Lung (tissue), 12 donors: ENCODE data around the gene XKRX. TPM values are rescaled to one million over a fixed set of nuclear protein-coding genes. Genes with fewer than 3 reads are reported as not detected.

ENCODE experiments used
- ATAC-seq: fragments of 200-7000 bp; cut with Tn5 transposase; one replicate; pipeline ENCODE4 v1.9.1; 2020; ENCODE audit warnings: moderate number of reproducible peaks; ENCODE audit not compliant: insufficient read depth, low FRiP score
- DNase-seq, 3 donors: peaks; one replicate each; pipeline ENCODE4 v3.0.0-alpha.2; 2013 to 2017
- H3K27ac ChIP-seq, 2 donors: one replicate each; pipeline ENCODE4 v1.5.1; 2013; ENCODE audit warnings: mild to moderate bottlenecking in 2 of 2, moderate library complexity in 2 of 2, control low read depth in 1 of 2, inconsistent platforms in 1 of 2, low read depth in 1 of 2, low read length in 1 of 2
- H3K27me3 ChIP-seq, 3 donors: one replicate each; pipeline ENCODE4 v1.5.1; 2013; ENCODE audit warnings: low read length in 2 of 3; ENCODE audit not compliant: control insufficient read depth in 3 of 3, insufficient read depth in 3 of 3
- H3K36me3 ChIP-seq, 4 donors: one replicate each; pipeline ENCODE4 v1.5.1; 2013; ENCODE audit warnings: low read length in 4 of 4, mild to moderate bottlenecking in 1 of 4, moderate library complexity in 1 of 4; ENCODE audit not compliant: control insufficient read depth in 4 of 4, insufficient read depth in 4 of 4
- H3K4me1 ChIP-seq, 5 donors: one replicate each; pipeline ENCODE4 v1.5.1; 2013; ENCODE audit warnings: low read length in 5 of 5, mild to moderate bottlenecking in 2 of 5, moderate library complexity in 1 of 5; ENCODE audit not compliant: control insufficient read depth in 5 of 5, insufficient read depth in 5 of 5
- H3K4me3 ChIP-seq: one replicate; pipeline ENCODE4 v1.5.1; 2013; ENCODE audit warnings: mild to moderate bottlenecking, control low read depth, moderate library complexity
- H3K9ac ChIP-seq, 2 donors: one replicate each; pipeline ENCODE4 v1.5.1; 2013; ENCODE audit warnings: low read length in 2 of 2, control low read depth in 1 of 2; ENCODE audit not compliant: insufficient read depth in 1 of 2
- H3K9me3 ChIP-seq, 4 donors: one replicate each; pipeline ENCODE4 v1.5.1; 2013; ENCODE audit warnings: low read length in 3 of 4, mild to moderate bottlenecking in 1 of 4, moderate library complexity in 1 of 4; ENCODE audit not compliant: control insufficient read depth in 4 of 4, insufficient read depth in 3 of 4
- WGBS, 2 donors: extraction: QIAGEN DNeasy Blood & Tissue Kit; methylation state at CpG; one replicate each; pipeline ENCODE4 v1.1.7; 2013; 5-methylcytosine and 5-hydroxymethylcytosine counted together
- polyA plus RNA-seq, 2 donors: library from polyadenylated mRNA; stranded (reverse); fragments of 200-250 nt; gene quantifications; one replicate each; pipeline ENCODE4 v1.2.1, GENCODE V29; 2013
- total RNA-seq, 2 donors: library from RNA; depleted of rRNA in 1 of 2; stranded (reverse); fragments of >200 nt in 1 of 2; gene quantifications; one replicate each; pipeline ENCODE4 v1.2.1, GENCODE V29; 2014 to 2021
- TF ChIP-seq, protein P1 (sequence below): IDR thresholded peaks from 2 replicates; pipeline ENCODE4 v1.5.1; 2012; ENCODE audit warnings: mild to moderate bottlenecking; ENCODE audit errors: control extremely low read depth, extremely low read depth
- donor health status: control.
- donor health status: control.
- donor health status: Bipolar disorder and iron deficiency.
- donor health status: healthy.
- donor health status: DM: yes; HTN: yes; CAD: no.

XKRX gene
- total and polyA plus RNA-seq, 4 donors, result 1.6 to 8.8 (median 4.9) TPM

- no peak overlapping the region for H3K27ac ChIP-seq
- DNase-seq (peak; percentile 7 to 30 (median 14)), ATAC-seq (no peak)
- WGBS, 2 donors, result 41 to 86% methylated on average over 1 of the region's 1 CpG
- H3K4me1 ChIP-seq, result peaks cover 0 to 3% (median 0%) of the 10 kb centered on the region in 5 donors
- H3K36me3 ChIP-seq, result no peaks in the 10 kb centered on the region
- H3K9me3 ChIP-seq, result no peaks in the 10 kb centered on the region
- no peak overlapping the region for H3K4me3 ChIP-seq
- H3K27me3 ChIP-seq, result peaks cover 0 to 4% (median 3%) of the 10 kb centered on the region in 3 donors
- no peak overlapping the region for H3K9ac ChIP-seq
- TF ChIP-seq, protein P1, sequence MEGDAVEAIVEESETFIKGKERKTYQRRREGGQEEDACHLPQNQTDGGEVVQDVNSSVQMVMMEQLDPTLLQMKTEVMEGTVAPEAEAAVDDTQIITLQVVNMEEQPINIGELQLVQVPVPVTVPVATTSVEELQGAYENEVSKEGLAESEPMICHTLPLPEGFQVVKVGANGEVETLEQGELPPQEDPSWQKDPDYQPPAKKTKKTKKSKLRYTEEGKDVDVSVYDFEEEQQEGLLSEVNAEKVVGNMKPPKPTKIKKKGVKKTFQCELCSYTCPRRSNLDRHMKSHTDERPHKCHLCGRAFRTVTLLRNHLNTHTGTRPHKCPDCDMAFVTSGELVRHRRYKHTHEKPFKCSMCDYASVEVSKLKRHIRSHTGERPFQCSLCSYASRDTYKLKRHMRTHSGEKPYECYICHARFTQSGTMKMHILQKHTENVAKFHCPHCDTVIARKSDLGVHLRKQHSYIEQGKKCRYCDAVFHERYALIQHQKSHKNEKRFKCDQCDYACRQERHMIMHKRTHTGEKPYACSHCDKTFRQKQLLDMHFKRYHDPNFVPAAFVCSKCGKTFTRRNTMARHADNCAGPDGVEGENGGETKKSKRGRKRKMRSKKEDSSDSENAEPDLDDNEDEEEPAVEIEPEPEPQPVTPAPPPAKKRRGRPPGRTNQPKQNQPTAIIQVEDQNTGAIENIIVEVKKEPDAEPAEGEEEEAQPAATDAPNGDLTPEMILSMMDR, result no peak
Observed at GRCh38 chrX:100911731-100912130, 17.0 kb downstream of the XKRX start.

DNA sequence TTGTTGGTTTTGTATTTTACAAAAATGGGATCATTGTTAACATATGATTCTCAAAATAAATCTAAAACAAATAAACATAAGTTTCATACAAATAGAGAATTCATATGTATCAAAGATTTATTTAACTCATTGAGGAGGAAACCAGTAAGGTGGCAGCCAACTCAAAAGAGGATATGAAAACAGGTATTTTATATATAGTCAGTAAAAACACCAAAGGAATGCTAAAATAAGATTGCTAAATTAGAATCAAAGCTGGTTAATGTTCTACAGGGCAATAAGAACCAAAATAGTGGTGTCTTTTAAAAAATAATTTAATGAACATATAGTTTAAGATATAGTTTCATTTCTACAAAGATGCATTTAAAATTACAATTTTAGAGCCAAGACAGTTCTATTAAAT is 23.1 kb downstream of the XKRX start:
- H3K36me3 ChIP-seq, result no peaks in the 10 kb centered on the region
- TF ChIP-seq, protein P1, result no peak
- H3K27ac ChIP-seq, result no peak overlapping the region
- no peaks in the 10 kb centered on the region for H3K4me1 ChIP-seq
- DNase-seq, result no peak
- no peaks in the 10 kb centered on the region for H3K27me3 ChIP-seq
- no peak for ATAC-seq
- no peak overlapping the region for H3K4me3 ChIP-seq
- H3K9ac ChIP-seq, result no peak overlapping the region
- H3K9me3 ChIP-seq, result peaks cover 0 to 3% (median 0%) of the 10 kb centered on the region in 4 donors

DNA sequence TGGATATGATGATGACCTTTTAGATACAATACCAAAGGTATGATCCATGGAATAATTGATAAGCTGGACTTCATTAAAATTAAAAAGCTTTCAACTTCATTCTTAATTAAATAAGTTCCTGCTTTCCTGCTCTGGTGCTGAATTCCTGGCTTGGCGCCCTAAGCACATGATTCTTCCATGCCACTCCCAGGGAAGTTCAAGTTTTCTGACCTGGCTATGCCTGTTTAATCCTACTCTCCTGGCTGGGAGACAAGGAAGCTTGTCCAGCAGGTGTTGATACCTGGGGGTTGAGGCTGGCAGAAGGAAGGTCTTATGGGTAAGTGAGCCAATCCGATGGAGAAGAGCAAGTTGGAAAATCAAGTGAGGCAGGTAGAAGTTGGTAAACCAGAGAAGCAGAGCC is 24.3 kb downstream of the XKRX start:
- no peaks in the 10 kb centered on the region for H3K36me3 ChIP-seq
- no peak overlapping the region for H3K4me3 ChIP-seq
- TF ChIP-seq, protein P1, result no peak
- H3K9ac ChIP-seq, result no peak overlapping the region
- no peaks in the 10 kb centered on the region for H3K4me1 ChIP-seq
- DNase-seq, result no peak
- 65 to 96% methylated on average over 2 of the region's 2 CpGs for WGBS, 2 donors
- no peaks in the 10 kb centered on the region for H3K27me3 ChIP-seq
- H3K27ac ChIP-seq, result no peak overlapping the region
- ATAC-seq, result no peak
- H3K9me3 ChIP-seq, result peaks cover 0 to 3% (median 0%) of the 10 kb centered on the region in 4 donors
